ENCODE data around the gene MEN1.

MEN1 gene

DNA sequence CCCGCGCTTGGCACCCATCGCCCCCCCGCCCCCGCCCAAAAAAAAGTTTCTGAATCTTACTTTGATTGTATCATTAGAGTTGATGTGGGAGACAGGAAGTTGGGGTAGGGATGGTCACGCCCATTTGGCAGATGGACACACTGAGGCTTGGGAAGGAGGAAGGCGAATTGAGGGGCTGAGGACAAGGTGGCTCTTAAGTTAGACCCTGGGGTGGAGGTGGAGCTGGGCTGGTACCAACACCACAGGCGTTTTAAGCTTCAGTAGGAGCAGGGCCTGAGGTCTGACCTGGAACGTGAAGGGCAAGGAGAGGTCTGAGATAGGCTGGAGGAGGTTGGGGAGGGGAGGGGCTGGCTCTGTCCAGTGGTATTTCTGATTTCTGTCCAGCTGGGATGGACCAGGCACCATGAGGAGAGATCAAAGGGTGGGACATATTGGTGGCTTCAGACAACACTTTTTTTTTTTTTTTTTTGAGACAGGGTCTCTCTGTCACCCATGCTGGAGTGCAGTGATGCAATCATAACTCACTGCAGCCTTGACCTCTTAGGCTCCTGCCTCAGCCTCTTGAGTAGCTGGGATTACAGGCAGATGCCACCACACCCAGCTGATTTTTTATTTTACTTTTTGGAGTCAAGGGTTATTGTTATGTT lies 34.9 kb upstream of the MEN1 start:
- no peak for DNase-seq

- DNase-seq = peak; percentile 69
Measured at GRCh38 chr11:64844330-64845128, 34.2 kb upstream of the MEN1 start, which contains the start of gene CDC42BPG. CDC42BPG (minus strand) TSS chr11:64844653; CDS start chr11:64844569, 84 bp downstream.

- DNase-seq = no peak
Measured at GRCh38 chr11:64843686-64844329, 33.5 kb upstream of the MEN1 start.

DNA sequence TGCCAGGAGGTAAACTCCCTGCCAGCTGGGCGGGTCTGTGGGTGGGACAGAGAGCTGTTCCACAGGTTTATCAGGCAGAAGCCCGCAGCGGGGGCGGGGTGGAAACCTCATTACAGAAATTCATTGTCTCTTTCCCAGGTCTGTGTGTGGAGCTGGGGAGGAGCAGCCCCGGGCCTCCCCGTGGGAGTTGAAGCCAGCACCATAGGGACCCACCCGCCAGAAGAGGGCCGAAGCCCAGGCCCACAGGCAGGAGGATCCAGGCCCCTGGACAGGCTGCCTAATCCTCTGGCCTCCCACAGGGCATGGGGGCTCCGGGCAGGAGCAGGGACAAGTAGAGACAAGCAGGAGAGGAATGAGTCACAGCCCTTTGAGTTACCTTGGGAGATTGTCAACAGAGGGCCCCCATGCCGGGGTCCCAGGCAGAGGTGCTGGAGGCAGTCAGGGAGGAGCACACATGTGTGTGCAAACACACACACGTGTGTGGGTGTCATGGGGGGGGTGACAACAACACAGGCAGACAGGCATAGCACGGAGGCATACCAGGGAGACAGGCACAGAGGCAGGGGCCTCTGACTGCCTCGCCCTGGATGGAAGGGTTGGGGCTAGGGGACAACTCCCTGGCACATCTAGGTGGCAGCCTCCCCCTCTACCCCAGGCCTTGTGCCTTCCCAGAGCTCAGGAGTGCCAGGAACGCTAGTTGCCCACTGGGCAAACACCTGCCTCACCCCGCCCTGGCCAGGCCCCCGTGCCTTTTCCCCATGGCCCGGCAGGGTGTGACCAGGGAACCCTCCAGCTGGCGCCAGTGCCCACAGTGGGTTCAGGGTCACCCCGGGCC lies 32.7 kb upstream of the MEN1 start:
- DNase-seq = no peak

DNA sequence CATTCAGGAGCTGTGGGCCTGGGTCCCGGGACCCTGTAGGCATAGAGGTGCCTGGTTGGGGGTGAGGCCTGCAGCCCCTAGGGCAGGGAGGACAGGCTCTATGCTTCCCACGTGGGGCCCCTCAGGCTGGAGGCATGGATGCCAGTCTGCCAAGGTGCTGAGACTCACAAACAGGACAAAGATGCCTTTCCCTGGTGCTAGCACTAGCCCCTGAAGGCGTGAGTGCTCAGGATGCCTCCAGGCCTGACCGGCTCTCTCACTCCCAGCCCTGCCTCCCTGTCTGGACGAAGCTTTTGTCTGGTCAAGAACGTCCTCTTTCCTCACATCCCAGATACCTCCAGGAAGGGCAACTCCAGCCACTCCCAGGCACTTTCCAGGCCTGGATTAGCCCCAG lies 32.0 kb upstream of the MEN1 start:
- no peak for DNase-seq

DNA sequence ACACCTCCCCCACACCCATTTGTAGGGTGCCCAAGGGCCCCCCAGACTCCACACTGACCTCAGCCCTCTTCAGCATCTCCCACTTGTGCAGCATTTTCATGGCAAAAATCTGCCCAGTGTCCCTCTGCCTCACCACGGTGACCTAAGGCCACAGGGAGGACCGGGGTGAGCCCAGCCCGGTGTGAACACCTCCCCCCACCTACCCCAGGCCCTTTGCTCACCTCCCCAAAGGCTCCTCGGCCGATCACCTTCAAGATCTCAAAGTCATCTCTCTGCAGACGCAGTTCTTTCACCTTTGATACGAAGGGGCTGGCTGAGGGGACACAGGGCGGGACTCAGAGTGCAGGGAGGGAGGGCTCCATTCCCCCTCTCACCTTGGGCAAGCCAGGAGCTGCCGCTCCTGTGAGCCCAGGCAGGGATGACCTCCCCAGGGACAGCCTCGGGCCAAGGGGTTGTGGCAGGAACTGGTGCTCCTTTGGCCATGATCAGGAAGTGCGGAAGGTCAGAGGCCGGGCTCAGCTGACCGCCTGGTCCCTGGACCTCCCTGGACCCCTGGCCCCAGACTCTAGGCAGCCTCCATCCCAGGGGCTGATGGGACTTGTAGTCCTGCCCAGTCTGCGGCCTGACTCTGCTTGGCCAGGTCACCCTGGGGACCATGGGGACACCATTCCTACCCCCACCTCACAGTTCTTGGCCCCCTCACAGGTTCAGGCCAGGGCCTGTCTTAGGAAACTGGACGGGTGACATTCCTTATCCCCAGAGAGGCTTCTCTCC lies 31.4 kb upstream of the MEN1 start:
- no peak for DNase-seq

GRCh38 chr11:64839887-64840782 lies 29.8 kb upstream of the MEN1 start:
- no peak for DNase-seq

DNA sequence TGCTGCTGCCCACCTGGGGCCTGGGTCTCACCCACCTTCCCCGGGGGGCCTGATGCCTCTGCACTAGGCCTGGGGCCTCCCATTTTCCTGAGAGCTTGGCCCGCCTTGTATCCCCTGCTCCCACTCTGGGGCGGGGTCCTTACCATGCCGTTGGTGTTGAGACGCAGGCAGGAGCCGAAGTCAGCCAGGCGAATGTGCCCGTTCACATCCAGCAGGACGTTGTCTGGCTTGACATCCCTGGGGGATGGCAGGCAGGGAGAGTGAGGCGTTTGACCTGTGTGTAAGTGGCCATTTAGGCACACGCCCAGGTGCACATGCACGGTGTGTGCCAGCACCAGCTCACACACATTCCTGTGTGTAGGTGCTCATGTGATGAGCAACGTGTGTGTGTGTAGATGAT lies 29.0 kb upstream of the MEN1 start:
- DNase-seq = no peak

DNA sequence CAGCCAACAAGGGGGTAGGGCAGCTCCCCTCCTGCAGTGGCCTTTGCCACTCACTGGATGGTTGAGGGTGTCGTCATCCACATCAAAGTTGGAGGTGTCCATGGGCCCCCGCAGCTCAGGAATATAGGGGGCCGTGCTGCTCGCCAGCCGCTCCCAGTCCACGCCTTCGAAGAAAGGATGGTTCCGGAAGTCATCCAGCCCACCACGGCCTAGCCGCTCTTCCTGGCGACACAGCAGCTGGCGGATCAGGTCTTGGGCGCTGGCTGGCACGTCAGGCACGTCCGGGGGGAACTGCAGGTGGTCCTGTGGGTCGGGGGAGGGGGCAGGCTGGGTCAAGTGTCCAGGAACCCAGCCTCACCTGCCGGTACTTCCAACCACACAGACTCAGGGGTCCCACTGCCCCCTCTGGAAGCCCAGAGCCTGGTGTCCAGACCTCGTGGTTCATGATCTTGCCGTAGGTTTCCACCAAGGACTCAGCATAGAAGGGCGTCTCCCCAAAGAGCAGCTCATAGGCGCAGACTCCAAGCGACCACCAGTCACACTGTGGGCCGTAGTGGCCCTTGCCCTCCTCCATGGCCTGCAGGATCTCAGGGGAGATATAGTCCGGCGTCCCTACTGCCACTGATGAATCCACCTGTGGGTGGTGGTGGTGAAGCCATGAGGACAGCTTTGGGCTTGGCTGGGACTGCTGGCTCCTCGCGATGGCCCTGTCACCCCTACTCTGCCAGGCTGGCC lies 28.4 kb upstream of the MEN1 start:
- DNase-seq = no peak

DNA sequence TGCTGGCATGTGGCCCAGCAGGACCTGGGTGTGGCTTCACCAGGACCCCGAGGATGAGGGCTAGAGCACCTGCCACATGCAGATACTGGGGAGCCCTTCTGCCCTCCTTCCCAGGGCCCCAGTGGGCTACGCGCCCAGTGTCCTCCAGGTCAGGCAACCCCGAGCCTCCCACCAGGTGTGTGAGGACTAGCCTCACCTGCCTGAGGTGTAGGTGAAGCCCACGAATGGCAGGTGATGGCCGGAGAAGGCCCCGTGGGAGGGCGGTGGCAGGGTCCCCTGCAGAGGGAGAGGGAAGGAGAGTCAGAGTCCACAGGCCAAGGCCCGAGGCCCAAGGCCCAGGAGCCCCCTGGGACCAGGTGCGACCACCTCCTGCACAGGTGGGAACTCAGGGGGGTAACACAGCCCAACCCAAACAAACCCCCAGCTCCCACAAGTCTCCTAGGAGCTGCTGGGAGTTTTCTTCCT lies 27.6 kb upstream of the MEN1 start:
- no peak for DNase-seq

- no peak for DNase-seq
Measured at GRCh38 chr11:64836448-64837072, 26.2 kb upstream of the MEN1 start.

DNA sequence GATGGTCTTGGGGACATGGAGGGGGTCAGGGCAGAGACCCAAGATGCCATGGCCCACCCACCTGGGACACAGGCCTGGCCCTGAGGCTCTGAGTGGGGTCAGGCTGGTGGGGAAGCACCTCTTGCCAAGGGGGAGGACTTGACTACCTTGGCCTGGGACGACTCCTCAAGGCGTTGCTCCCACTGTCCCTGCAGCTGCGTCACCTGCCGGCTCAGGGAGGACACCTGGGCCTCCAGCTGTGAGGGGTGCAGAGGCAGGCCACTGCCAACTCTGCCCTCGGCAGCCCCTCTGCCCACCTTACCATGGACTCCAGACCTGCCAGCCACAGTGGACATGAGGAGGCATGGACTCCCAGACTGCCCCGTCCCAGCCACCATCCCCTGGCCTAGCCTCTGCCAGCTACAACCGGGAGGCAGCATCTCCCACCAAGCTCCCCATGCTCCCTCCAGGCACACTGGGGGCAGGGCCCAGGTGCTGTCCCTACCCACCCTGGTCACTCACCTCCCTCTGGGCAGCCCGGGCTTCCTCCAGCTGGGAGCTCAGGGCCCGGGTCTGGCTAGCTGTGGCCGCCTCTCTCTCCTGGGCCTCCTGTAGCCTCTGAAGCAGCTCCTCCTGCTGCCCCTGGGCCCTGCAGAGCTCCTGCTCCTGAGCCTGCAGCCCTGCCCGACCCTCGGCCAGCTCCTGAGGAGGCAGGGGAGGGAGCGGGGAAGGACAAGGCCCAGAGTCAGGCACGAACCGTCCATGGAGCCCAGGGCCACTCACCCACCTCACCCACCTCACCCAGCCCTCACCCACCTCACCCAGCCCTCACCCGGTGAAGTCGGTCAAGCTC lies 25.5 kb upstream of the MEN1 start:
- DNase-seq = no peak

GRCh38 chr11:64834723-64835615 lies 24.6 kb upstream of the MEN1 start:
- DNase-seq = no peak

DNA sequence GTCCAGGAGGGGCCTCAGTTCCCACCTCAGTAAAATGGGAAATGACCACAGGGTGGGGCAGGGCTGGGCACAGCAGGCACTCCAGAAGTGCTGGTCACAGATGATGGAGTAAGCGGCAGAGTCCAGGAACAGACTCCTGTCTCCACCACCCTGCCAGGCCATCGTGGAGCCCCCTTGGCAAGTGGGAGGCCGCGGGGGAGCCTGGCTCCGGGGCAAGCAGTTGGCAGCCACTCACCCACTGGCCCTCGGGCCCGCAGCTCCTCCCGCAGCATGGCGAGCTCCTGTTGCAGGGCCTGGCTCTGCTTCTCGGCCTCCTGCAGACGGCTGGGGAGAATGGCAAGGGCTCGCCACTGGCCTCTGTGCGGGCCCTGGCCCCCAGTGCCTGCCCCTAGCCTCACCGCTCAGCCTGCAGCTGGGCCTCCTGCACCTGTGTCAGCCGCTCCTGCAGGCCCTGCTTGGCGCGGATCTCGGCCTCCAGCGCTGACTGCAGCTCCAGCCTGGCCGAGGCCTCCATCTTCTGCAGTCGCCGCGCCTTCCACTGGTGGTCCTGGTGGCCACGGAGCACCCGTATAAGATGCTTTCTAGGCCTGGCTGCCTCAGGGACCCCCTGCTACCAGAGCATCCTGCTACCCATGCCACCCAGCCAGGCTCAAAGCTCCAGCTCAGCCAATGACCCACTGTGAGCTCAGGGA lies 23.8 kb upstream of the MEN1 start:
- DNase-seq = no peak

GRCh38 chr11:64833509-64833908 lies 23.2 kb upstream of the MEN1 start:
- no peak for DNase-seq

DNA sequence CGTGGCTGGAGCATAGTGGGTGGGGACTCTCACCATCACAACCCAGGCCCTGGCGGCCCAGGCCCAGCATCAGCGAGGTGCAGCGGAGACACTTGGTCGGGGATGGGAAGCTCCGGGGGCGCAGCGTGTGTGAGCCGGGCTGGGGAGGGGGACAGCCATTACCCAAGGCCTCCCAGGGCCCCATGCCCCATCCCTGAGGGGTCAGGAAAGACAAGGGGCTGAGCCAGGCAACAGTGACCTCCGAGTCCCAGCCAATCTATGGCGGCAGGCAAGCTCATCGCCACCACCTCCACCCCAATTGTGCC lies 22.8 kb upstream of the MEN1 start:
- no peak for DNase-seq

GRCh38 chr11:64832467-64833197 lies 22.3 kb upstream of the MEN1 start:
- no peak for DNase-seq
